ENCODE measurements around the gene PPP2R1A.

DNA sequence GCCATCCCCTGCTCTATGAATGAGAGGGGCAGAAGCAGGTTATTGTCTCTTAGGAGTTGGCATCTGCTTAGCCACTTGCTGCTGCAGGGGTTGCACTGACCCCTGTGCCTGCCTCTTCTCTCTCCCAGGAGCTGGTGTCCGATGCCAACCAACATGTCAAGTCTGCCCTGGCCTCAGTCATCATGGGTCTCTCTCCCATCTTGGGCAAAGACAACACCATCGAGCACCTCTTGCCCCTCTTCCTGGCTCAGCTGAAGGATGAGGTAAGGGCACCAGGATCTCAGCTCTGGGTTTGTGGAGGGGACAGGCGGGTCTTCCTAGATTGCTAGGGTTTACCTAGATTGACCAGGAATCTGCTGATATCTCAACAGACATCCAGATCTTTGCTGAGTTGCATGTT, 26.5 kb downstream of the PPP2R1A start:
- TF ChIP-seq, protein P1, sequence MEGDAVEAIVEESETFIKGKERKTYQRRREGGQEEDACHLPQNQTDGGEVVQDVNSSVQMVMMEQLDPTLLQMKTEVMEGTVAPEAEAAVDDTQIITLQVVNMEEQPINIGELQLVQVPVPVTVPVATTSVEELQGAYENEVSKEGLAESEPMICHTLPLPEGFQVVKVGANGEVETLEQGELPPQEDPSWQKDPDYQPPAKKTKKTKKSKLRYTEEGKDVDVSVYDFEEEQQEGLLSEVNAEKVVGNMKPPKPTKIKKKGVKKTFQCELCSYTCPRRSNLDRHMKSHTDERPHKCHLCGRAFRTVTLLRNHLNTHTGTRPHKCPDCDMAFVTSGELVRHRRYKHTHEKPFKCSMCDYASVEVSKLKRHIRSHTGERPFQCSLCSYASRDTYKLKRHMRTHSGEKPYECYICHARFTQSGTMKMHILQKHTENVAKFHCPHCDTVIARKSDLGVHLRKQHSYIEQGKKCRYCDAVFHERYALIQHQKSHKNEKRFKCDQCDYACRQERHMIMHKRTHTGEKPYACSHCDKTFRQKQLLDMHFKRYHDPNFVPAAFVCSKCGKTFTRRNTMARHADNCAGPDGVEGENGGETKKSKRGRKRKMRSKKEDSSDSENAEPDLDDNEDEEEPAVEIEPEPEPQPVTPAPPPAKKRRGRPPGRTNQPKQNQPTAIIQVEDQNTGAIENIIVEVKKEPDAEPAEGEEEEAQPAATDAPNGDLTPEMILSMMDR (IDR thresholded peaks at IDR 0.05; ENCODE audit: insufficient read depth, low read depth, low read length) = no peak
- TF ChIP-seq EZH2 (IDR thresholded peaks at IDR 0.05; ENCODE audit: insufficient read depth, low read length) = no peak

Data from astrocyte (in vitro differentiated cells and primary cell).